Hair follicle dermal papilla cell (primary cell): ENCODE measurements around the gene CTAGE4. TPM values are rescaled to one million over a fixed set of nuclear protein-coding genes. Genes with fewer than 3 reads are reported as not detected.

Source experiments
- total RNA-seq: library from RNA; depleted of rRNA; stranded (reverse); fragments of >200 nt; gene quantifications from 2 replicates; pipeline ENCODE4 v1.2.3, GENCODE V29; 2012

The CTAGE4 gene, protein sequence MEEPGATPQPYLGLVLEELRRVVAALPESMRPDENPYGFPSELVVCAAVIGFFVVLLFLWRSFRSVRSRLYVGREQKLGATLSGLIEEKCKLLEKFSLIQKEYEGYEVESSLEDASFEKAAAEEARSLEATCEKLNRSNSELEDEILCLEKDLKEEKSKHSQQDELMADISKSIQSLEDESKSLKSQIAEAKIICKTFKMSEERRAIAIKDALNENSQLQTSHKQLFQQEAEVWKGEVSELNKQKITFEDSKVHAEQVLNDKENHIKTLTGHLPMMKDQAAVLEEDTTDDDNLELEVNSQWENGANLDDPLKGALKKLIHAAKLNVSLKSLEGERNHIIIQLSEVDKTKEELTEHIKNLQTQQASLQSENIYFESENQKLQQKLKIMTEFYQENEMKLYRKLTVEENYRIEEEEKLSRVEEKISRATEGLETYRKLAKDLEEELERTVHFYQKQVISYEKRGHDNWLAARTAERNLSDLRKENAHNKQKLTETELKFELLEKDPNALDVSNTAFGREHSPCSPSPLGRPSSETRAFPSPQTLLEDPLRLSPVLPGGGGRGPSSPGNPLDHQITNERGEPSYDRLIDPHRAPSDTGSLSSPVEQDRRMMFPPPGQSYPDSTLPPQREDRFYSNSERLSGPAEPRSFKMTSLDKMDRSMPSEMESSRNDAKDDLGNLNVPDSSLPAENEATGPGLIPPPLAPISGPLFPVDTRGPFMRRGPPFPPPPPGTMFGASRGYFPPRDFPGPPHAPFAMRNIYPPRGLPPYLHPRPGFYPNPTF
- 0.49 and 1.9 TPM in 2 replicates for total RNA-seq

DNA sequence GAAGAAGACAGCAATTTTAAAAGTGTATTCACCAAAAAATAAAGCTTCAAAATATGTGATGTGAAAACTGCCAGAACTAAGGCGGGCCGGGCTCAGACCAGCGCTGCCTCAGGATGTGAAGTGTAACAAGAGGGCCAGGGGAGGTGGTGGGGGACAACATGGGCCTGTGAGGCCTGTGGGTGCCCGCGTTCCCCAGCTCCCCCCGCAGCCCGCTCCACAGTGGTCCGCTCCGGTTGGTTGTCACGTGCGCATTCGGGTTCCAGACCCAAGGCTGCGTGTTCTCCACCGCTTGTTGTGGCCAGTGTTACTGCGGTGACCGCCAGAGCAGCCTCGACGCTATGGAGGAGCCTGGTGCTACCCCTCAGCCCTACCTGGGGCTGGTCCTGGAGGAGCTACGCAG is at the start of gene CTAGE4:
Gene CTAGE4, plus strand, starts transcription at position 301 of the 400 bp plus-strand sequence. Its CDS starts 38 bp downstream, at position 339.

DNA sequence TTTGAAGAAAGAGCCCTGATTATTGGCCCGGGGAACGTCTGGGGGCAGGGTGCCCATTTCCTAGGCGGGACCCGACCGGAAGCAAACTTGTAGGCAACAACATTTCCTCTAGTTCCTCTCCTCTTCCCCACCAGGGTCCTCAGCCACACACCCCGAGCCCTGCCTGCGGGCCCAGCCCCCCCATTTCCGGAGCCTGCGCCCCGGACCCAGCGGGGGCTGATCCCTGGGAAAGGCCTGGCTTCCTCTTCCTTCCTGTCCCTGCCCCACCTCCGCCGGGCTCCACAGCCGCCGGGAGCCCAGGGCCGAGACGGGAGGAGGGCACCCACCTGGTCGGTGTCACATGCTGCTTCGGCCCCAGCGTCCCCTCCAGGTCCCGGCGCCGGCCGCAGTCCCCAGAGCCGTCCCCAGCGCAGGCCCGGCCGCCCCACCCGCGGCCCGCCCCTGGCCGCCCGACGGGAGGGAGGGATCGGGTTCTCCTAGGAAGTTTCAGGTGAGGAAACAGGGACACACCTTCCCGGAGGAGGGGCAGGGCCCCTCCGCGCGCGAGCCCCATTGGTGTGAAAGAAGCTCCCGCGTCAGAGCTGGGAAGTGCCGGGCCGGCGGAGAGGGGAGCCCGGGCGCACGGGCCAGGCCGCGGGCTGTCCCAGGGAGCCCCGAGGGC is 12.1 kb downstream of the CTAGE4 start, which contains the start of gene ARHGEF35:
Gene ARHGEF35, minus strand, starts transcription at position 622 of the 661 bp plus-strand sequence. CDS start 7,450 bp downstream, outside the sequence.

Other genes with a start within 250 kb of the CTAGE4 start
- gene OR2F2, start 248.2 kb upstream of the CTAGE4 start, total RNA-seq = not detected in 2 replicates
- gene OR2F1, start 228.6 kb upstream of the CTAGE4 start, total RNA-seq = not detected in 2 replicates
- not detected in 2 replicates for gene OR6B1, start 183.1 kb upstream of the CTAGE4 start, total RNA-seq
- gene OR2A5, start 134.5 kb upstream of the CTAGE4 start, total RNA-seq = not detected in 2 replicates
- gene OR2A25, start 113.7 kb upstream of the CTAGE4 start, total RNA-seq = not detected in 2 replicates
- not detected in 2 replicates for gene OR2A12, start 97.2 kb upstream of the CTAGE4 start, total RNA-seq
- not detected in 2 replicates for gene OR2A2, start 73.9 kb upstream of the CTAGE4 start, total RNA-seq
- gene OR2A14, start 60.3 kb upstream of the CTAGE4 start, total RNA-seq = not detected in 2 replicates
- gene ARHGEF35, start 12.4 kb downstream of the CTAGE4 start, total RNA-seq = 2.7 and 2.8 TPM in 2 replicates
- under 0.01 TPM in 1 of 2 replicates, not detected in the other for gene OR2A42, start 56.1 kb downstream of the CTAGE4 start, total RNA-seq
- 1.1 and 1.3 TPM in 2 replicates for gene OR2A7, start 81.3 kb downstream of the CTAGE4 start, total RNA-seq
- 0.73 and 1.6 TPM in 2 replicates for gene CTAGE8, start 85.8 kb downstream of the CTAGE4 start, total RNA-seq
- gene OR2A1, start 129.0 kb downstream of the CTAGE4 start, total RNA-seq = 0.12 and 0.16 TPM in 2 replicates
- 8.7 and 10.1 TPM in 2 replicates for gene ARHGEF5, start 171.9 kb downstream of the CTAGE4 start, total RNA-seq
- gene NOBOX, start 220.2 kb downstream of the CTAGE4 start, total RNA-seq = not detected in 2 replicates